ENCODE measurements around the gene GALR2.

DNA sequence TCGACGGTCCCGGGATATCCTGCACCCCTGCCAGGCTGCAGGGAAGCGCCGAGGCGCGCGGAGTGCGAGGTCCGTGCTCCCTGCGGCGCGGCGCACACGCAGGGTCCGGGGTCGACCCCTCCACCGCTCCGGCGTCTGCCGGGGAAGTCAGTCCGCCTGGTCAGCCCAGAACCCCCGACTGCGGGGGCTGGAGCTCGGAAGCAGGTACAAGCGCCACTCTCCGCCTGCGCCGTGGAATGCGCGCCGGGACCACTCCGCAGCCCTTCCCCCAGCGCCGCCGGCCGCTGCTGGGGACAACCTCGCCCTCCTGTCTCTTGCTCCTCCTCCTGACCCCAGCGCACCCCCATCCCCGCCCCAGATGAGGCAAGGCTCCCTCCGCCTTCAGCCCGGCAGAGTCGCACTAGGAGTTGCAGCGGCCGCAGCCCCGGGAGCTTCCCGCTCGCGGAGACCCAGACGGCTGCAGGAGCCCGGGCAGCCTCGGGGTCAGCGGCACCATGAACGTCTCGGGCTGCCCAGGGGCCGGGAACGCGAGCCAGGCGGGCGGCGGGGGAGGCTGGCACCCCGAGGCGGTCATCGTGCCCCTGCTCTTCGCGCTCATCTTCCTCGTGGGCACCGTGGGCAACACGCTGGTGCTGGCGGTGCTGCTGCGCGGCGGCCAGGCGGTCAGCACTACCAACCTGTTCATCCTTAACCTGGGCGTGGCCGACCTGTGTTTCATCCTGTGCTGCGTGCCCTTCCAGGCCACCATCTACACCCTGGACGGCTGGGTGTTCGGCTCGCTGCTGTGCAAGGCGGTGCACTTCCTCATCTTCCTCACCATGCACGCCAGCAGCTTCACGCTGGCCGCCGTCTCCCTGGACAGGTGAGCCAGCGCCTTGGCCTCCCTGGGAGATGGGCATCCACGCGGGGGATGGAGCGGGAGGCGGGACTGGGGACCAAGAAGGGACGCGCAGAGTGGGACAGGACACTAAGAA, at the start of gene GALR2:
- TF ChIP-seq, protein P1, sequence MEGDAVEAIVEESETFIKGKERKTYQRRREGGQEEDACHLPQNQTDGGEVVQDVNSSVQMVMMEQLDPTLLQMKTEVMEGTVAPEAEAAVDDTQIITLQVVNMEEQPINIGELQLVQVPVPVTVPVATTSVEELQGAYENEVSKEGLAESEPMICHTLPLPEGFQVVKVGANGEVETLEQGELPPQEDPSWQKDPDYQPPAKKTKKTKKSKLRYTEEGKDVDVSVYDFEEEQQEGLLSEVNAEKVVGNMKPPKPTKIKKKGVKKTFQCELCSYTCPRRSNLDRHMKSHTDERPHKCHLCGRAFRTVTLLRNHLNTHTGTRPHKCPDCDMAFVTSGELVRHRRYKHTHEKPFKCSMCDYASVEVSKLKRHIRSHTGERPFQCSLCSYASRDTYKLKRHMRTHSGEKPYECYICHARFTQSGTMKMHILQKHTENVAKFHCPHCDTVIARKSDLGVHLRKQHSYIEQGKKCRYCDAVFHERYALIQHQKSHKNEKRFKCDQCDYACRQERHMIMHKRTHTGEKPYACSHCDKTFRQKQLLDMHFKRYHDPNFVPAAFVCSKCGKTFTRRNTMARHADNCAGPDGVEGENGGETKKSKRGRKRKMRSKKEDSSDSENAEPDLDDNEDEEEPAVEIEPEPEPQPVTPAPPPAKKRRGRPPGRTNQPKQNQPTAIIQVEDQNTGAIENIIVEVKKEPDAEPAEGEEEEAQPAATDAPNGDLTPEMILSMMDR (IDR thresholded peaks at IDR 0.05) = no peak
- TF ChIP-seq POLR2A (IDR thresholded peaks at IDR 0.05) = no peak
